K562 treated with DMSO at 1 percent for 48 hours (cell line): ENCODE results near the gene GNB4. TPM values are rescaled to one million over a fixed set of nuclear protein-coding genes. Genes with fewer than 3 reads are reported as not detected.

ENCODE experiments used
- total RNA-seq: library from RNA; unstranded; fragments of 300-600 nt; gene quantifications from 2 replicates; pipeline ENCODE4 v1.2.3, GENCODE V29; 2022; ENCODE audit warnings: low replicate concordance; ENCODE audit errors: extremely low read depth

GNB4 gene
- not detected in 2 replicates for total RNA-seq

GRCh38 chr3:179451265-179452175 lies at the start of gene GNB4:
Gene GNB4 (minus strand): TSS chr3:179451470. CDS start chr3:179426200, 25,270 bp downstream.

GRCh38 chr3:179347345-179348194 lies 103.7 kb downstream of the GNB4 start, which contains the start of gene MFN1:
Gene MFN1 (plus strand): TSS chr3:179347709. CDS start chr3:179348852, 1,143 bp downstream.

Other genes with a start within 250 kb of the GNB4 start
- gene KCNMB3, start 200.4 kb downstream of the GNB4 start, total RNA-seq, result not detected in 2 replicates
- gene ZNF639, start 128.4 kb downstream of the GNB4 start, total RNA-seq, result not detected in 2 replicates
- gene MFN1, start 103.8 kb downstream of the GNB4 start, total RNA-seq, result not detected in 2 replicates
- not detected in 2 replicates for gene ACTL6A, start 111.5 kb upstream of the GNB4 start, total RNA-seq
- gene MRPL47, start 153.2 kb upstream of the GNB4 start, total RNA-seq, result not detected in 2 replicates
- not detected in 2 replicates for gene NDUFB5, start 153.3 kb upstream of the GNB4 start, total RNA-seq
- not detected in 2 replicates for gene USP13, start 201.6 kb upstream of the GNB4 start, total RNA-seq